GM12878 (cell line): Measurements from ENCODE around the gene CMSS1. TPM values are rescaled to one million over a fixed set of nuclear protein-coding genes. Genes with fewer than 3 reads are reported as not detected.

ENCODE experiments used
- ATAC-seq: fragments of 200-7000 bp; cut with Tn5 transposase; 3 replicates; pipeline ENCODE4 v1.9.1; 2020; ENCODE audit warnings: mild to moderate bottlenecking, moderate library complexity
- BruUV-seq: library from RNA; stranded (reverse); fragments of 400-500 nt; replicated peaks from 2 replicates; lab custom pipeline; 2021; lab: Mats Ljungman, UMichigan
- CTCF ChIA-PET: fragments of 300-600 bp; sonication (Branson Sonifier 250); formaldehyde crosslinking; extraction: SDS; loops from one replicate; lab custom pipeline; 2021; ENCODE audit warnings: inconsistent platforms; lab: Yijun Ruan, JAX
- POLR2A ChIA-PET: fragments of 350-600 bp; formaldehyde crosslinking; extraction: SDS; loops from one replicate; lab custom pipeline; 2021; ENCODE audit warnings: inconsistent platforms; lab: Charles Lee
- RAD21 ChIA-PET: fragments of 300-600 bp; sonication (Branson Sonifier 250); formaldehyde crosslinking; loops from one replicate; lab custom pipeline; 2023; ENCODE audit warnings: antibody characterized with exemption; ENCODE audit not compliant: unreplicated experiment; lab: Charles Lee
- SMC1A ChIA-PET: fragments of 300-600 bp; sonication (Branson Sonifier 250); formaldehyde crosslinking; loops from one replicate; lab custom pipeline; 2023; ENCODE audit not compliant: unreplicated experiment, uncharacterized antibody; lab: Charles Lee
- DNase-seq: peaks from one replicate; pipeline ENCODE4 v3.0.0-alpha.2; 2011; ENCODE audit warnings: low read depth, low spot score
- FAIRE-seq: peaks from 3 replicates; lab custom pipeline; 2011; peaks lifted over from hg19 to GRCh38; lab: Jason Lieb, UNC
- H2AFZ ChIP-seq: 2 replicates; pipeline ENCODE4 v1.6.0; 2011; ENCODE audit warnings: low read depth, low read length, control low read depth; ENCODE audit not compliant: control insufficient read depth
- H3K27ac ChIP-seq: 2 replicates; pipeline ENCODE4 v1.5.1; 2011; ENCODE audit warnings: control low read depth; ENCODE audit not compliant: control insufficient read depth, insufficient read depth
- H3K27me3 ChIP-seq, 2 experiments: replicated peaks in 1 of 2; 2 replicates each; pipeline versions ENCODE4 v1.6.0 to v1.6.1; 2011; ENCODE audit warnings: low read length in 1 of 2; ENCODE audit not compliant: control insufficient read depth in 2 of 2, insufficient read depth in 2 of 2
- H3K36me3 ChIP-seq, 2 experiments: 2 replicates each; pipeline ENCODE4 v1.5.1; 2011; ENCODE audit warnings: low read length in 1 of 2; ENCODE audit not compliant: control insufficient read depth in 2 of 2, insufficient read depth in 2 of 2
- H3K4me1 ChIP-seq: 2 replicates; pipeline ENCODE4 v1.6.1; 2011; ENCODE audit warnings: mild to moderate bottlenecking, low read length, moderate library complexity, mixed read lengths; ENCODE audit not compliant: control insufficient read depth, insufficient read depth
- H3K4me2 ChIP-seq: 2 replicates; pipeline ENCODE4 v1.6.0; 2011; ENCODE audit warnings: control low read depth; ENCODE audit not compliant: control insufficient read depth, insufficient read depth
- H3K4me3 ChIP-seq: fragments of 200-600 bp; sonication (generic); 2 replicates; pipeline ENCODE4 v1.5.1; 2016
- H3K79me2 ChIP-seq: 2 replicates; pipeline ENCODE4 v1.6.0; 2011; ENCODE audit warnings: low read length; ENCODE audit not compliant: control insufficient read depth, insufficient read depth
- H3K9ac ChIP-seq: 2 replicates; pipeline ENCODE4 v1.8.0; 2011; ENCODE audit warnings: low read length, control low read depth, mixed read lengths; ENCODE audit not compliant: control insufficient read depth, insufficient read depth
- H3K9me3 ChIP-seq: replicated peaks from 3 replicates; pipeline ENCODE4 v1.5.1; 2011; ENCODE audit warnings: mild to moderate bottlenecking, low read length; ENCODE audit not compliant: control insufficient read depth, insufficient read depth
- H4K20me1 ChIP-seq: 2 replicates; pipeline ENCODE4 v1.6.0; 2011; ENCODE audit not compliant: control insufficient read depth, insufficient read depth
- CREM ChIP-seq: IDR thresholded peaks from 2 replicates; pipeline ENCODE4 v1.6.1; 2014; ENCODE audit warnings: antibody characterized with exemption, low read depth
- EED ChIP-seq: sonication (generic); IDR thresholded peaks from 2 replicates; pipeline ENCODE4 v1.6.1; 2016; ENCODE audit warnings: antibody characterized with exemption, low read depth
- GATAD2B ChIP-seq: fragments of 450-650 bp; conservative IDR thresholded peaks from 2 replicates; pipeline ENCODE4 v1.6.1; 2017; ENCODE audit warnings: low read depth, mild to moderate bottlenecking, moderate library complexity
- HSF1 ChIP-seq: fragments of 150-350 bp; IDR thresholded peaks from 2 replicates; pipeline ENCODE4 v1.6.1; 2014; ENCODE audit warnings: mild to moderate bottlenecking, low read depth, low read length
- LARP7 ChIP-seq: fragments of 450-650 bp; IDR thresholded peaks from 2 replicates; pipeline ENCODE4 v1.6.1; 2017; ENCODE audit warnings: mild to moderate bottlenecking
- MEF2A ChIP-seq: IDR thresholded peaks from 2 replicates; pipeline ENCODE4 v1.6.1; 2011; ENCODE audit warnings: low read depth, mild to moderate bottlenecking, low read length, moderate library complexity; ENCODE audit not compliant: insufficient read depth
- PML ChIP-seq: IDR thresholded peaks from 2 replicates; pipeline ENCODE4 v1.6.1; 2012; ENCODE audit warnings: low read length, inconsistent platforms
- POLR2A ChIP-seq: IDR thresholded peaks from 2 replicates; pipeline ENCODE4 v1.6.1; 2011; ENCODE audit warnings: low read depth, mild to moderate bottlenecking, low read length
- ZNF24 ChIP-seq: fragments of 450-650 bp; IDR thresholded peaks from 2 replicates; pipeline ENCODE4 v1.6.1; 2017; ENCODE audit warnings: antibody characterized with exemption, mild to moderate bottlenecking
- WGBS: methylation state at CpG from one replicate; pipeline ENCODE4 v1.1.6; 2016; ENCODE audit warnings: low lambda C conversion rate; ENCODE audit not compliant: insufficient replicate concordance, insufficient coverage; ENCODE audit errors: missing lambda C conversion rate; 5-methylcytosine and 5-hydroxymethylcytosine counted together
- in situ Hi-C: fragments of 300-500 bp; cut with MboI; formaldehyde crosslinking; loops from 9 replicates; pipeline ENCODE4 v1.14.3; 2018; ENCODE audit warnings: mixed read lengths
- intact Hi-C: fragments of 100-400 bp; cut with micrococcal nuclease; formaldehyde crosslinking; loops from one replicate; pipeline ENCODE4 v1.14.2; 2022; ENCODE audit not compliant: unreplicated experiment
- polyA plus RNA-seq, 11 experiments: library from polyadenylated mRNA; depleted of rRNA in 4 of 11; unstranded in 6 of 11; stranded (reverse) in 5 of 11; fragments of >200 nt; fragmentation: Nextera tagmentation in 4 of 11; fragmentation: Illumina TruSeq in 1 of 11; extraction: Ambion mirVana in 4 of 11; extraction: Trizol in 1 of 11; gene quantifications; 1 replicate in 1 of 11; 2 replicates in 10 of 11; pipeline versions ENCODE4 v1.2.1 to v1.2.3, GENCODE V29; 2011 to 2016; ENCODE audit warnings: inconsistent platforms in 2 of 11, missing spikeins in 2 of 11, low read depth in 1 of 11
- total RNA-seq, 4 experiments: library from RNA; depleted of rRNA in 3 of 4; stranded (reverse); fragments of >200 nt in 3 of 4; fragmentation: Illumina TruSeq in 1 of 4; extraction: Trizol in 1 of 4; gene quantifications; 2 replicates each; pipeline versions ENCODE4 v1.2.1 to v1.2.3, GENCODE V29; 2013 to 2021
- TF ChIP-seq, protein P1 (sequence below): IDR thresholded peaks from 2 replicates; pipeline ENCODE4 v1.6.1; 2011; ENCODE audit warnings: low read depth, low read length, improper control_type of control experiment, borderline replicate concordance

Gene CMSS1
- total and polyA plus RNA-seq, 10 of the 15 experiments (the other 5 are each of a cell fraction or from before 2014, with no cell fraction given): 31.0 to 118 (median 70.1) TPM

DNA sequence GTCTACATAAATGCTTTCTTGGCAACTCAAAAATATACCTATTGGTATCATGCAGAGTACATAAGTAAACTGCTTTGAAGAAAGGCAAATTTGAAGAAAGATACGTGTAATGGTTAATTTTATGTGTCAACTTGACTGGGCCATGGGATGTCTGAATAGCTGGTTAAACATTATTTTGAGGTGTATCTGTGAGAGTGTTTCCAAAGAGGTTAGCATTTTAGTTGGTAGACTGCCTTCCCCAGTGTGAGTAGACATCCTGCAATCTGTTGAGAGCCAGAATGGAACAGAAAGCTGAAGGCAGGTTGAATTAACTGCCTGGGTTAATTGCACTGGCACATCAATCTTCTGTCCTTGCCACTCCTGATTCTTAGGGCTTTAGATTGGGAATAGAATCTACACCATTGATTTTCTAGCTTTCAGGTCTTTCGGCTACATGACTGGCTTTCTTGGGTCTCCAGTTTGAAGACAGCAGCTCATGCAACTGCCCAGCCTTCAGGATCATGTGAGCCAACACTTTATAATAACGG, 98.3 kb downstream of the CMSS1 start:
- in situ Hi-C loops: loop anchor here (10.0 kb wide), 1 partner anchor 61 kb away; no protein-coding TSS in a partner anchor
- H3K4me1 ChIP-seq: peaks cover 2% of the 10 kb centered on the region
- H3K27ac ChIP-seq: no peak overlapping the region
- POLR2A ChIA-PET: no interaction called here
- no peak overlapping the region for H3K4me3 ChIP-seq
- no peaks in the 10 kb centered on the region for H3K36me3 ChIP-seq
- CTCF ChIA-PET: no interaction called here
- no peak overlapping the region for H3K4me2 ChIP-seq
- intact Hi-C loops: no loop called here
- FAIRE-seq (no peak), DNase-seq (no peak), ATAC-seq (no peak)
- H3K9me3 ChIP-seq: no peaks in the 10 kb centered on the region
- 98% methylated on average over 3 of the region's 3 CpGs for WGBS
- H3K9ac ChIP-seq: no peak overlapping the region
- no peaks in the 10 kb centered on the region for H4K20me1 ChIP-seq
- no peaks in the 10 kb centered on the region for H3K27me3 ChIP-seq
- RAD21 ChIA-PET: no interaction called here
- H2AFZ ChIP-seq: no peak overlapping the region
- BruUV-seq: no TSS peak
- no peak for TF ChIP-seq LARP7
- no peak for TF ChIP-seq CREM
- no peak for TF ChIP-seq GATAD2B
- TF ChIP-seq EED: no peak
- TF ChIP-seq, protein P1, sequence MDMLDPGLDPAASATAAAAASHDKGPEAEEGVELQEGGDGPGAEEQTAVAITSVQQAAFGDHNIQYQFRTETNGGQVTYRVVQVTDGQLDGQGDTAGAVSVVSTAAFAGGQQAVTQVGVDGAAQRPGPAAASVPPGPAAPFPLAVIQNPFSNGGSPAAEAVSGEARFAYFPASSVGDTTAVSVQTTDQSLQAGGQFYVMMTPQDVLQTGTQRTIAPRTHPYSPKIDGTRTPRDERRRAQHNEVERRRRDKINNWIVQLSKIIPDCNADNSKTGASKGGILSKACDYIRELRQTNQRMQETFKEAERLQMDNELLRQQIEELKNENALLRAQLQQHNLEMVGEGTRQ: no peak
- no peaks in the 10 kb centered on the region for H3K79me2 ChIP-seq
- SMC1A ChIA-PET: interaction anchor here (0.7 kb wide), 1 partner anchor 467 kb away, joined by 3 read pairs; no protein-coding TSS in a partner anchor

GRCh38 chr3:99918715-99919114, 101.1 kb downstream of the CMSS1 start:
- no peak for TF ChIP-seq ZNF24
- TF ChIP-seq MEF2A: no peak
- TF ChIP-seq PML: no peak
- no peak for TF ChIP-seq POLR2A
- no peak for TF ChIP-seq HSF1
- intact Hi-C loops (no loop called here), in situ Hi-C loops (loop anchor here (10.0 kb wide), 1 partner anchor 64 kb away; no protein-coding TSS in a partner anchor)
- ATAC-seq (no peak), FAIRE-seq (no peak), DNase-seq (no peak)
- Histone ChIP-seq H3K4me3 (no peak overlapping the region), H3K4me2 (no peak overlapping the region), H3K9ac (no peak overlapping the region), H3K9me3 (no peaks in the 10 kb centered on the region), H3K27me3 (no peaks in the 10 kb centered on the region), H4K20me1 (no peaks in the 10 kb centered on the region), H3K36me3 (no peaks in the 10 kb centered on the region), H2AFZ (no peak overlapping the region), H3K4me1 (peaks cover 4% of the 10 kb centered on the region), H3K79me2 (no peaks in the 10 kb centered on the region), H3K27ac (no peak overlapping the region)
- ChIA-PET POLR2A (interaction anchor here (0.6 to 0.8 kb wide), 2 partner anchors 19 to 52 kb away, joined by 3 to 5 read pairs; no protein-coding TSS in a partner anchor), CTCF (no interaction called here), RAD21 (no interaction called here), SMC1A (interaction anchor here (1.5 kb wide), 1 partner anchor 9 kb away, joined by 4 read pairs; no protein-coding TSS in a partner anchor)
- no TSS peak for BruUV-seq
